NCI-H2227 (cell line): ENCODE results near the gene PRM1.
"Not testable (repeated sequence)": the region's sequence is repeated elsewhere in the genome, so short reads cannot be mapped to it uniquely, and the experiment has no call there.

ENCODE experiments used
- DNase-seq: peaks from one replicate; lab custom pipeline; 2025; ENCODE audit not compliant: unreplicated experiment; lab: John Stamatoyannopoulos, UW

PRM1 gene

DNA sequence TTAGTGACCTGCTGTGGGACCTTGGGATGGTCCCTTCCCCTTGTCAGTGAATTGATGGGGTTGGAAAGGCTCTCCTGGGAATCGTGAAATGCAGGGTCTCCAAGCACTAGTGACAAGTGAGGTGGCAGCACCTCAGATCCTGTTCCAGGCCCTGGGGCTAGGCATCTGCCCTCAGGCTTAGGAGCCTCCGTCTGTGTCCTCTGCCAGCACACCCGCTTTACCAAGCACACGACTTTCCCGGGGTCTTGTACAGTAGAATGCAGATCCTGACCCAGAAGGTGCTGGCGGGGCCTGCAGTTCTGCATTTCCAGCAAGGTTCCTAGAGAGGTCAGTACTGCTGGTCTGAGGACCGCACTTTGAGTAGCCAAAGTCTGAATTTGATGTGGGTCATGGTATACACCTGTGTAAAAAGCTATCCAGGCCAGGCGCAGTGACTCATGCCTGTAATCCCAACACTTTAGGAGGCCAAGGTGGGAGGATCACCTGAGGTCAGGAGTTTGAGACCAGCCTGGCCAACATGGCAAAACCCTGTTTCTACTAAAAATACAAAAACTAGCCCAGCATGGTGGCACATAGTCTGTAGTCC lies 33.3 kb upstream of the PRM1 start:
- no peak for DNase-seq

DNA sequence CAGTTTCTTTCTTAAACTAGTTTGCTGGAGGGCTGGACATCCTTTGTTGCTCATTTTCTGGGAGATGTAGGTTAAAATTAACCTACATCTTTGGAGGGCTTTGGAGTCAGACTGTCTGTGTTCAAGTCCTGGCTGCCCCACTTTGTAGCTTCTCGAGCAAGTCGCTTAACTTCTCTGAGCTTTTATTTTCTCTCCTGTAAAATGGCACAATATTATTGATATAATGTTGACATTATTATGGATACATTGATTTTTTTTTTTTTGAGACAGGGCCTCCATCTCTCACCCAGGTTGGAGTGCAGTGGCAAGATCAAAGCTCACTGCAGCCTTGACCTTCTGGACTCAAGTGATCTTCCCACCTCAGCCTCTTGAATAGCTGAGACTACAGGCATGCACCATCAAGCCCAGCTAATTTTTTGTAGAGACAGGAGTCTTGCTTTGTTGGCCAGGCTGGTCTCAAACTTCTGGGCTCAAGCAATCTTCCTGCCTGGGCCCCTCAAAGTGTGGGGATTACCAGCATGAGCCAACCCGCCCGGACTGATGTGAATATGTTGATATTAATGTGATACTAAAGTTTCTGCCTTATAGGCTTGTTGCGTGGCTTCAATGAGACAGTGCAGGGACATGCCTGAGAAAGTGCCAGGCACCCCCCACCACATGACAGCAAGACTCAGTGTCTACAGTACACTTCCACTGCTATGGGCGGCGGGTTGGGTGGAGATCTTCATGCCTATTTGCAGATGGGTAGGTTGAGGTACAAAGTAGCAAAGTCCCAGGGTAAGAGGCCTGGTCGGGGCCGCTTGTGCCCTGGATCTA lies 32.6 kb upstream of the PRM1 start:
- no peak for DNase-seq

DNA sequence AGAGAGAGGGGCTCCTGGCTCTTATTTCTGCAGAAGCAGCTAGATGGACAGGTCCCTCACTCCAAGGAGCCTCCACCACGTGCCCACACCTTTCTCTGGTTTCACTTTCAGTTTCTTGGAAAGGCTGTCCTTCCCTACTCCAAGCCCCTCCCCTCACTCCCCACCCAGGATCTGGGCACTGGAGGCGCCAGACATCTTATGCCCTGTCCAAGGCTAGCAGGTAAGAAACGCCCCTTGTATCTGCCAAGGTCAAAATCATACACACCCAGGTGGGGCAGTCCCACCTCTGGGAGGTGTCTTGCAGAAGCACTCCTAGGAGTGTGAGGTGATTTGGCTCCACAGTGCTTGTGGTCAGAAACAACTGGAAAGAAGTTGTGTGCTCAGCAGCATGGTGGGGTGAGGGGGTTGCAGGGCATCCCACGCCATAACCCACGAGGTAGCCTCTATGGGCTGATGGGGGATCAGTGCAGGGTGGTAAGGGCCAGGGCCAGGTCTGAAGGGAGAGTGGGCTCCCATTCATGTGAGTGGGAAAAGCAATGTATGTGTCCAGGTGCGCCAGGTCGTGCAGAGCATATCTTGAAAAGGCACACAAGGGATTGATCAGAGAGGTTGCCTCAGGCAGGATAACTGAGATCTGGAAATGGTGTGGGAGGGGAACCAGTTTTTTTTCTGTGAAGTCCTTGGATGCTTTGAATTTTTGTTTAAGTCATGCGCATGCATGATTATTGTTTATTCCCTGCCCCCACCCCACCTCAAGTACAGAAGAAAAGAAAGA lies 31.8 kb upstream of the PRM1 start:
- DNase-seq, result peak; percentile 59

- DNase-seq, result no peak
Measured at GRCh38 chr16:11310997-11311561, 29.9 kb upstream of the PRM1 start.

GRCh38 chr16:11310634-11310977 lies 29.5 kb upstream of the PRM1 start:
- DNase-seq, result no peak

- no peak for DNase-seq
Measured at GRCh38 chr16:11309895-11310633, 28.9 kb upstream of the PRM1 start.

GRCh38 chr16:11308493-11309283 lies 27.6 kb upstream of the PRM1 start:
- DNase-seq, result no peak

- DNase-seq, result no peak
Measured at GRCh38 chr16:11307639-11308492, 26.7 kb upstream of the PRM1 start.

GRCh38 chr16:11306997-11307638 lies 26.0 kb upstream of the PRM1 start:
- DNase-seq, result no peak

- no peak for DNase-seq
Measured at GRCh38 chr16:11306381-11306780, 25.3 kb upstream of the PRM1 start.

DNA sequence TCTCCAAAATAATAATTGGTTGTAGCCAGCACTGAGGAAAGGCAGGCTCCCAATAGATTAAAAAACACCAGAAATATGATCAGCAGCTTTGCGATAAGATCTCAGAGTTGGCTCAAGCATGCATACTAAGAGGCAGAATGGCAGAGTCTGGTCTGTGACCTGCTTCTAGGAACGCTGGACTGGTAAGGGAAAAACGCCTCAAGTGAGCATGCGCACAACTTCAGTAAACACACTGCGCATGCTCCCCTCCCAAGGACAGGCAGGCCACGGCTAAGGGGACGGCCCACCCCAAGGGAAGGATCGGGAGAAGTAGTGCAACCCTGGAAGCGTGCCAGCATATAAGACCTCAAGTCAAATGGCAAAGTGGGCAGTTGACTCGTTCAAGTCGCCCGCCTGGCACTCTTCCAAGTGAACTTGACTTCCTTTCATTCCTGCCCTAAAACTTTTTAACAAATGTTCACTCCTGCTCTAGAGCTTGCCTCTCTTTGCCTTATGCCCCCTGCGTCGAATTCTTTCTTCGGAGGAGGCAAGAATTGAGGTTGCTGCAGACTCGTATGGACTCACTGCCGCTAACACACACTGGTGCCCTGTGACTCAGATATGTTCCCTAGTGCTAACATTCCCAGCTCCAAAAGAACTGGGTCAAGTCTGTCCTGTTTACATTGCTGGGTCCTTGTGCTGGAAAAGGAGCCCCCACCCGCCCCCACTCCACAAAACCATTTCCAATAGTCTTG lies 22.4 kb upstream of the PRM1 start:
- DNase-seq, result no peak

GRCh38 chr16:11302977-11303376 lies 21.8 kb upstream of the PRM1 start:
- no peak for DNase-seq

DNA sequence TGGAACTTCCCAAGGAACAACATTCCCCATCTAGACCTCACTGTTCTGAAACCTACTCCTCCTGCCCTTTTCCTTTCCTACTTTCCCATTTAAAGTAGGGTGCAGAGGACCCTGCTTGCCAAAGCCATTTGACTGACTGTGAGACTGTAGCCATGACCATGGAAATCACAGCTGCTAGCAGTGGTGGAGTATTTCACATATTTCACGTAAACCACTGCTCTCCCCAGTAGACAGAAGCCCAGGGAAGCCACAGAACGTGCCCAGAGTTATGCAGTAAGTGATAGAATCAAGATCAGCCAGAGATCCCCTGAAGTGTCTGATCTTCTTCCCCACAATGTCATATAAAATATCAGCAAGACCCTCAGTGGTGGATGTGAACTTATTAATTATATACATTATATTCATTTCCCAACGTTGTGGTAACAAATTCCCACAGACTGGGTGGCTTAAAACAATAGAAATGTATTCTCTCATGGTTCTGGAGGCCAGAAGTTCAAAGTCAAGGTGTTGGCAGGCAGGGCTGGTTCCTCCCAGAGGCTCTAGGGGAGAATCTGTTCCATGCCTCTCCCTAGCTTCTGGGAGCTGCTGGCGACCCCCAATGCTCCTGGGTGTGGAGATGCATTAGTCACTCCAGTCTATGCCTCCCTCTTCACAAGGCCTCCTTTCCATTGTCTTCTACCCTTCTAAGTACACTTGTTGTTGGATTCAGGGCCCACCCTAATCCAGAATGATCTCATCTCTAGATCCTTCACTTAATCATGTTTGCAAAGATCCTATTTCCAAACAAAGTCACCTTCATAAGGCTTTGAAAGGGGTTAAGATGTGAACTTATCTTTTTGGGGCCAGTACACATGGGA lies 20.7 kb upstream of the PRM1 start:
- no peak for DNase-seq

- DNase-seq, result no peak
Measured at GRCh38 chr16:11300560-11300892, 19.4 kb upstream of the PRM1 start.

DNA sequence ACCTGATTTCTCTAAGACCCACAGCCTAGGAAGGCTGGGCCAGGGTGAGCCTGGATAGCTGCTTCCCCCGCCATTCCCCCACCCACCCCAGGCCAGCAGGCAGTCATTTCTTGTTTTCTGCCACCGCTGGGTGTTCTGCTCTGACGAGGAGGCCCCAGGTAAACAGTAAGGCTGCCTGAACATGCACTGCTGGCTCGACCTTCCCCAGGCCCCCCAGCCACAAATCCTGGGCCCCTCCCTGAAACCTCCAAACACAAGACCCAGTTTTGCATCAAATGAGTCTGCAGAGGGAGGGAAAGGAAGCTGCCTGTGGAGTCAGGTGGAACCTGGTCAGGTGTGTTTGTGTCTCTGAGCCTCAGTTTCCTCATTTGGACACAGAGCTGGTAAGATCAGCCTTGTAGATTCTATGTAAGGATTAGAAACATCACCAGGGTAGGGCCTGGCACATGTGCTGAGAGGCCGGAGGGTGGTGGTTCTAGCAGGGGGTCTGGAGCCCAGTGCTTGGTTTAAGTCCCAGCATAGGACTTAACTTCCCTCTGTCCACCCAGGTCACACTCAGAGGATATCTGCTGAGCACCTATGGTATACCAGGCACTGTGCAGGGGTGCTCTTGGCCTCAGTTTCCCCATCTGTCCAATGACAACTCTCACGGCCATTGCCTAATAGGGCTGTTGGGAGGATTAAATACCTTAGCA lies 18.9 kb upstream of the PRM1 start:
- no peak for DNase-seq

- DNase-seq, result not testable (repeated sequence)
Measured at GRCh38 chr16:11298950-11299547, 17.9 kb upstream of the PRM1 start.
